ENCODE measurements around the gene RUNX3.

DNA sequence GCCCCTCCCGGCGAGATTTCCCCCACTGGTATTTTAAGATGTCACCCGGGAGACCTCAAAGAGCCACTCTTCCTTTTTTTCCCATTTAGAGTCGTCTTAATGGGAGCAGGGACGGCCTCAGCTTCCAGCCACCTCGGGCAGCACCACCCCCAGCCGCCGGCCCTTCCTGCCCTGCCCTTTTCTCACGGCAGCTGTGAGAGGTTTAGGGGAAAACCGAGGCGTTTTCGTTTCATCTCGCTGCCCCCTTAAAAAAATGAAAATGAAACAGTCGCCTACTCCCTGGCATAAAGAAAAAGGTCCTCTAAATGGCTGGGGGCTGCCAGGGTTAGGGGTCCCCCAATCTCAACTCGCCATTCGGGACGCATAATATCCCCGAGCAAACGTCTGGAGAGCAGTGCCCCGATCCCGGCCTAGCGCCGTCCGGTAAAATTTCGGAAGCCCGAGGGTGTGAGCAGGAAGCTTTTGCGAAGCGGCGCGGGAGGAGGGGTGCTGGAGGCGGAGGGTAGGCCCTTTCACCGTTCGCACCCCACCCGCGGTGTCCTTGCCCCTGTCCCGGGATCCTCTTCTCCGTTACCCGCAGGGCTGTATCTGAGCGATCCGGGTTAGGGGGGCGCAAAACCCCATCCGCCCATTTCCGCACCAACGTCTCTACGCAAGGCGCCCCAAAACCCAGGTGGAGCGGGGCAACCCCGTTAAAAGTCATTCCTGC is 1.2 kb downstream of the RUNX3 start:
- TF ChIP-seq, protein P1, sequence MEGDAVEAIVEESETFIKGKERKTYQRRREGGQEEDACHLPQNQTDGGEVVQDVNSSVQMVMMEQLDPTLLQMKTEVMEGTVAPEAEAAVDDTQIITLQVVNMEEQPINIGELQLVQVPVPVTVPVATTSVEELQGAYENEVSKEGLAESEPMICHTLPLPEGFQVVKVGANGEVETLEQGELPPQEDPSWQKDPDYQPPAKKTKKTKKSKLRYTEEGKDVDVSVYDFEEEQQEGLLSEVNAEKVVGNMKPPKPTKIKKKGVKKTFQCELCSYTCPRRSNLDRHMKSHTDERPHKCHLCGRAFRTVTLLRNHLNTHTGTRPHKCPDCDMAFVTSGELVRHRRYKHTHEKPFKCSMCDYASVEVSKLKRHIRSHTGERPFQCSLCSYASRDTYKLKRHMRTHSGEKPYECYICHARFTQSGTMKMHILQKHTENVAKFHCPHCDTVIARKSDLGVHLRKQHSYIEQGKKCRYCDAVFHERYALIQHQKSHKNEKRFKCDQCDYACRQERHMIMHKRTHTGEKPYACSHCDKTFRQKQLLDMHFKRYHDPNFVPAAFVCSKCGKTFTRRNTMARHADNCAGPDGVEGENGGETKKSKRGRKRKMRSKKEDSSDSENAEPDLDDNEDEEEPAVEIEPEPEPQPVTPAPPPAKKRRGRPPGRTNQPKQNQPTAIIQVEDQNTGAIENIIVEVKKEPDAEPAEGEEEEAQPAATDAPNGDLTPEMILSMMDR (IDR thresholded peaks at IDR 0.05; ENCODE audit: insufficient read depth, low read length, poor library complexity, severe bottlenecking) = no peak
- TF ChIP-seq EZH2phosphoT487 (conservative IDR thresholded peaks at IDR 0.05; ENCODE audit: low read length) = no peak
